Central memory CD8-positive, alpha-beta T cell (primary cell): ENCODE data around the gene EEF2.
"Not testable (repeated sequence)": the region's sequence is repeated elsewhere in the genome, so short reads cannot be mapped to it uniquely, and the experiment has no call there.

Experiments used
- ATAC-seq: fragments of 150-1000 bp; cut with Tn5 transposase; replicated peaks from 2 replicates; pipeline ENCODE4 v1.10.0; 2022; ENCODE audit warnings: mild to moderate bottlenecking, moderate FRiP score, moderate number of reproducible peaks; ENCODE audit not compliant: poor library complexity, severe bottlenecking; ENCODE audit errors: extremely low read depth
- DNase-seq, 2 donors: peaks; one replicate each; pipeline ENCODE4 v3.0.0; 2021; ENCODE audit warnings: low spot score in 2 of 2
- H3K27ac Mint-ChIP-seq: one replicate; pipeline ENCODE4 v1.8.0; 2022; ENCODE audit warnings: low read depth, mild to moderate bottlenecking, moderate library complexity, mixed read lengths
- H3K27me3 Mint-ChIP-seq: one replicate; pipeline ENCODE4 v1.8.0; 2022; ENCODE audit warnings: mixed read lengths
- H3K36me3 Mint-ChIP-seq: one replicate; pipeline ENCODE4 v1.8.0; 2022; ENCODE audit warnings: mild to moderate bottlenecking, moderate library complexity, mixed read lengths; ENCODE audit not compliant: insufficient read depth
- H3K4me1 Mint-ChIP-seq: one replicate; pipeline ENCODE4 v1.8.0; 2022; ENCODE audit warnings: mixed read lengths
- H3K4me3 Mint-ChIP-seq: one replicate; pipeline ENCODE4 v1.8.0; 2022; ENCODE audit warnings: mild to moderate bottlenecking, moderate library complexity, mixed read lengths
- H3K9me3 Mint-ChIP-seq: one replicate; pipeline ENCODE4 v1.8.0; 2022; ENCODE audit warnings: mixed read lengths

The EEF2 gene

DNA sequence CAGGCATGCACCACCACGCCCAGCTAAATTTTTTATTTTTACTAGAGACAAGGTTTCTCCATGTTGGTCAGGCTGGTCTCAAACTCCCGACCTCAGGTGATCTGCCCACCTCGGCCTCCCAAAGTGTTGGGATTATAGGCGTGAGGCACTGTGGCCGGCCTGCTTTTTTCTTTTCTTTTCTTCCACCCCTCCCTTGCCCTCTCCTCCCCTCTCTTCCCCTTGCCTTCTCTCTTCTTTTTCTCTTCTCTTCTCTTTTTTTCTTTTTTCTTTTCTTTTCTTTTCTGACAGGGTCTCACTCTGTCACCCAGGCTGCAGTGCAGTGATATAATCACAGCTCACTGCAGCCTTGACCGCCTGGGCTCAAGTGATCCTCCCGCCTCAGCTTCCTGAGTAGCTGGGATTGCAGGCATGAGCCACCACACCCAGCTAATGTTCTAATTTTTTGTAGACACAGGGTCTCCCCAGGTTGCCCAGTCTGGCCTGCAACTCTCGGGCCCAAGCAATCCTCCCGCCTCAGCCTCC lies 32.4 kb downstream of the EEF2 start:
- H3K27ac Mint-ChIP-seq, result peak overlapping the region; percentile 93
- not testable (repeated sequence) for H3K9me3 Mint-ChIP-seq, H3K27me3 Mint-ChIP-seq, DNase-seq, ATAC-seq
- peaks cover 16% of the 10 kb centered on the region for H3K36me3 Mint-ChIP-seq
- peaks cover 19% of the 10 kb centered on the region for H3K4me1 Mint-ChIP-seq
- peak overlapping the region; percentile 27 for H3K4me3 Mint-ChIP-seq

DNA sequence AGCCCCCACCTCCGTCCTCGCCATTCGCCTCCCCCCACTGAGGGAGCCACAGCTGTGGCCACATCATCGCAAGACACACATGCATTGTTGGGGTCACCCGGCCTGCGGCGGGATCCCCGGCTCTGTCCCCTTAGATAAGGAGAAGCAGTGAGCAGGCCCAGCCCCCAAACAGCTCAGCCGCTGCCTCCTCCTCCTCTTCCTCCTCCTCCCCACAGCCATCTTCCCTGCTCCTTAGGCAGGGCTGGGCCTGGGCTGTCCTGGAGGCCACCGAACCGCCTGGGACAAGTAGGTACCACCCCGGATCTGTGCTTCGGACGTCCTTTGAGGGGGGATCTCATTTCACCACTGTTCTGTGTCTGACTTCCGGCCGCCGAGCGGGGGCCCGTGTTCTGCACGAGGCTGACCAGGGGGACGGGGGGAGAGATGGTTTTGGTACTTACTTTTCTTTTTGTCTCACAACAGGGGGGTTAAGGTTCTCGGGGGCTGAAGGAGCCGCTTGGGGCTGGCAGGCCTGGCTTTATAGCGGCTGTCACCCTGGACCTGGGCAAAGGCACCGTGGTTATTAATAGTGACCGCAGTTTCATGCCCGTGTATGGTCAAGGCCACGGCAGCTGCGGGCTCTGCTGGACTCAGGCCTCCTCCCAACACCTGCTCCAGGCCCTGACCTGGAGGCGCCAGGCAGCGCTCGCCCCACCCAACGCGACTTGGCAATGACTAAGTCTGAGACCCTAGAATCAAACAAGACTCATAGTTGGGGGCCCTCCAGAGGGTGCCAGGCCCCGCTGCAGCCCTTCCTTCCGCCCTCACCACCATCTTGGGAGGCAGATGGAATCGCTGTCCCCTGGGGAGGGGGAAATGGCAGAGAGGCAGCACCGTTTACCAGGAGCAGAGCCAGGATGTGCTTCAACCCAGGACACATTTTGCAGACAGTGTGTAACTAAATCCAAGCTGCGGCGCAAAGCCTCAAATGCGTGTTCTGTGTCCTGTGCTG lies 34.1 kb downstream of the EEF2 start:
- Mint-ChIP-seq H3K4me3 (peak overlapping the region; percentile 84), H3K27ac (peak overlapping the region; percentile 93), H3K4me1 (peaks cover 19% of the 10 kb centered on the region), H3K27me3 (no peaks in the 10 kb centered on the region), H3K9me3 (no peaks in the 10 kb centered on the region), H3K36me3 (peaks cover 7% of the 10 kb centered on the region)
- DNase-seq (no peak), ATAC-seq (peak; percentile 45)

DNA sequence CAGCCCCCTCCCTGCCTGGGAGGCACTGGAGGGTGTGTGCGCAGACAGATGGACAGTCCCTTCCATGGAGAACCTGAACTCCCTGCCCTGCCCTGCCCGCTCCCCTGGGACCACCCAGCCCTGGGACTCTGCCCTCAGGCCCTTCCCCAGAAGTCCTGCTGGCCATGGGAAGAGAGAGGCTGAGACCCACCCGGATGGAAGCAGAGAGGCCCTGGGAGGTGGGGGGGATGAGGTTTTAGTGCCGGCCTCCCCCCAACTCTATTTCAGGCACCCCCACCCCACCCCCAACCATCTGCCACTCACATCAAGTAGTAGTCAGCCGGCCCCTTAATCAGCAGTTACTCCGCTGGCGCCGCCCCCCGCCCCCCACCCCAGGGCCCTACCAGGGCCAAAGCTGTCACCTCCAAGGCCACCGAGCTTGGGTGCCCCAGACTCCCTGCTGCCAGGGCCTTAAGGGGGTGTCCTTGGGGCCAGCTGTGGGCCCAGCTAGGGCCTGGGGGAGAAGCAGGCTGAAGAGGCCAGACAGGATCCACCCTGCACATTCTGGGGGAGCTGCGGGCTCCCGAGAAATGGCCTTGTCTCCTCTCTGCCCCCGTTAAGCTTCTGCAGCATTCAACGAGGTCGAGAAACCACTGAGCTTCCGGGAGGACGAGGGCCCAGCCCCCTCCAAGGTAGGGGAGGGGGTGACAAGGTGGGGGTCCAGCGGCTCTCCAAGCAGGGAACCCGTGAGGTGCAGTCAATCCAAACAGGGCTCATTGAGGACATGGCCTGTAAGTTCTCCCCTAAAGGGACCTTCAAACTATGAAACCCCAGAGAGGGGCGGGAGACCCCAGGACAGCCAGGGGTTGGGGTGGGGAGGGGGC lies 35.0 kb downstream of the EEF2 start:
- Mint-ChIP-seq H3K27me3 (no peaks in the 10 kb centered on the region), H3K4me1 (peaks cover 19% of the 10 kb centered on the region), H3K4me3 (peak overlapping the region; percentile 84), H3K36me3 (peaks cover 3% of the 10 kb centered on the region), H3K27ac (peak overlapping the region; percentile 93), H3K9me3 (no peaks in the 10 kb centered on the region)
- DNase-seq (no peak), ATAC-seq (no peak)

DNA sequence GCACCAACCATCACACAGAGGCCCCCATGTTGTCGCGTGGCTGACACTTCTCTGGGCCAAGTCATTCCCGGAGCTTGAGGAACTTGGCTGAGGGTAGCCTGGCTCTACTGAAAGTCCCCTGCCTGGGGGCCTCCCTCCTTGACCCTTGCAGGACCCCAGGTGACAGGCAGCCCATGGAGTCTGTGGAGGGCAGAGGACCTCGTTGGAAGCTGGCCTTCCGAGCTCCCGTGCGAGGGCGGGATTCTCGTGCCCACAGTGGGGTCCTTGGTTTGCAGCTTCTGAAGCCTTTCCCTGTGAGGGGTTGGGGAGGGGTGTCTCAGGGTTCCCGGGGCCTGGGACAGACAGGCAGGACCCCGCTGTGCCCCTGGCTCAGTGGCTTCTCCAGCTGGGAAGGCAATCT lies 36.0 kb downstream of the EEF2 start:
- peaks cover 19% of the 10 kb centered on the region for H3K4me1 Mint-ChIP-seq
- ATAC-seq (no peak), DNase-seq (no peak)
- H3K27me3 Mint-ChIP-seq, result no peaks in the 10 kb centered on the region
- H3K36me3 Mint-ChIP-seq, result peaks cover 3% of the 10 kb centered on the region
- H3K27ac Mint-ChIP-seq, result no peak overlapping the region
- no peaks in the 10 kb centered on the region for H3K9me3 Mint-ChIP-seq
- no peak overlapping the region for H3K4me3 Mint-ChIP-seq

DNA sequence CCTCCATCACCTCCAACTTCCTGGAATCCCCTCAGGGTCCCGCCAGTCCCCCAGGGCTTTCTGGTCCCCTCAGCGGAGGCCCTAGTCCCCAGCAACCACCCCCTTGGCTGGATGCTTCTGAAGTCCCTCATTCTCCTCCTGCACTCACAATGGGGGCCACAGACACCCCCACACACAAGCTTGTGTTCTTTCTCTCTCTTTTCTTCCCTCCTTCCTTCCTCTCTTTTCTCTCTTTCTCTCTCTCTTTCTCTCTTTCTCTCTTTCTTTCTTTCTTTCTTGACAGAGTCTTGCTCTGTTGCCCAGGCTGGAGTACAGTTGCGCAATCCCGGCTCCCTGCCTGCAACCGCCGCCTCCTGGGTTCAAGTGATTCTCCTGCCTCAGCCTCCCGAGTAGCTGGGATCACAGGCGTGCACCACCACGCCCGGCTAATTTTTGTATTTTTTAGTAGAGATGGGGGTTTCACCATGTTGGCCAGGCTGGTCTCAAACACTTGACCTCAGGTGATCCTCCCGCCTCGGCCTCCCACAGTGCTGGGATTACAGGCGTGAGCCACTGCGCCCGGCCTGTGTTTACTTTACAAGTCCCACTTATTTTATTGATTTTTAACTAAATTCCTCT lies 37.8 kb downstream of the EEF2 start:
- H3K4me3 Mint-ChIP-seq, H3K36me3 Mint-ChIP-seq, ATAC-seq, H3K27me3 Mint-ChIP-seq, DNase-seq, H3K9me3 Mint-ChIP-seq: not testable (repeated sequence)
- Mint-ChIP-seq H3K4me1 (peaks cover 14% of the 10 kb centered on the region), H3K27ac (peak overlapping the region; percentile 12)

DNA sequence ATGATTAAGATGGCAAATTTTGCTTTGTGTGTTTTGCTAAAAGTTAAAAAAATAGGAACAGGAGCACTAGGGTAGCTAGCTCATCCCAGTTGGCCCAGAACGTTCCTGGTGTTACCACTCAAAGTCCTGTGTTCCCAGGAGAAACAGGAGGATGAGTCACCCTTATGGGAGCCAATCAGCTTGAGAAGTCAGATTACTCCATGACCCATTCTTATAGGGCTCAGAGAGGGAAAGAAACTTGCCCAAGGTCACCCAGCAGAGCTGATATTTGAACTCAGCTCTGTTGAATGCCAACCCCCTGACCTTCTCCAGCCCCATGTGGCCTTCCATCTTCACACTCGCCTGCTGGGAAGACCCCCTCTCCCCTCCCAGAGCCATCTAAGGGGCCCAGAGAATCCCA lies 39.4 kb downstream of the EEF2 start:
- no peak overlapping the region for H3K27ac Mint-ChIP-seq
- ATAC-seq, result no peak
- H3K36me3 Mint-ChIP-seq, result peaks cover 2% of the 10 kb centered on the region
- H3K27me3 Mint-ChIP-seq, result no peaks in the 10 kb centered on the region
- no peak overlapping the region for H3K4me3 Mint-ChIP-seq
- no peaks in the 10 kb centered on the region for H3K9me3 Mint-ChIP-seq
- H3K4me1 Mint-ChIP-seq, result peaks cover 2% of the 10 kb centered on the region
- no peak for DNase-seq

DNA sequence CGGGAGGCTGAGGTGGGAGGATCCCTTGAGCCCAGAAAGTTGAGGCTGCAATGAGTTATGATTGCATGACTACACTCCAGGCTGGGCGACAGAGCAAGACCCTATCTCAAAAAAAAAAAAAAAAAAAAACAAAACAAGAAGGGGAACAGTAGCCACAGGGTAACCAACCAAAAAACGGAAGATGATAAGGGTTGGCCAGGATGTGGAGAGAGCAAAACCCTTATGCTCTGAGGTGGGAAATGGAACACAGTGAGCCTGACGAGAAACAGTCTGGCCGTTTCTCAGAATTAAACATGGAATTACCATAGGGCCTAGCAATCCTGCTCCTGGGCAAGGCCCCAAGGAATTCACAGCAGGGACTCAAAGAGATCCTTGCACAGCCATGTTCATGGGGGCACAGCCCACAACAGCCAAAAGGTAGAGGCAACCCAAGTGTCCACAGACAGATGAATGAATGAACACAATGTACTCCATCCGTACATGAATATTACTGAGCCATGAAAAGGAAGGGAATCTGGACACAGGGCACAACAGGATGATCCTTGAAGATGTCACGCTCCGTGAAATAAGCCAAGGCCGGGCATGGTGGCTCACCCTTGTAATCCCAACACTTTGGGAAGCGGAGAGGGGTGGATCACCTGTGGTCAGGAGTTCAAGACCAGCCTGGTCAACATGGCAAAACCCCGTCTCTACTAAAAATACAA lies 41.1 kb downstream of the EEF2 start:
- Mint-ChIP-seq H3K4me3 (no peak overlapping the region), H3K27me3 (no peaks in the 10 kb centered on the region), H3K4me1 (no peaks in the 10 kb centered on the region), H3K36me3 (peaks cover 2% of the 10 kb centered on the region), H3K27ac (no peak overlapping the region), H3K9me3 (no peaks in the 10 kb centered on the region)
- no peak for DNase-seq
- no peak for ATAC-seq

DNA sequence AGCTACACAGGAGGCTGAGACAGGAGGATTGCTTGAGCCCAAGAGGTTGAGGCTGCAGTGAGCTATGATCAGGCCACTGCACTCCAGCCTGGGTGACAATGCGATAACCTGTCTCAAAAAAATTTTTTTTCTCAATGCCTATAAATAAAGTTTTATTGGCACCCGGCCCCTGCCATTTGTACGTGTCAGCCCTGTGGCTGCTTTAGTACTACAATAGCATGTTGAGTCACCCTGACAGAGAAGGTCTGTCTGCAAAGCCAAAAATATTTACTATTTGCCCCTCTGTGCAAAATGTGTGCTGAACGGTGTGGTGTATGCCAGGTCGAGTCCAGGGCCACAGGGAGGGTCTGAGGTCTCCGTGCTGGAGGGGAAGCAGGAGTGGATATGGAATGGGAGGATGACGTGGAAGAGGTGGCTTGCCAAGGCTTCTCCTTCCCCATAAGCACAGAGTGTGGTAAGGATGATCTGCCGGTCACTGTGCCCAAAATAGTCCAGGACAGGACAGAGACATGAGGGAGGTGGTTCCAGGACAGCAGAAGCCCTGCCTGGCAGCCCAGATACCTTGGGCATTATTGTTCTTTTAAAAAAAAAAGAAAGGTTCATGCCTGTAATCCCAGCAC lies 42.4 kb downstream of the EEF2 start:
- no peak for DNase-seq
- H3K36me3 Mint-ChIP-seq, result peaks cover 2% of the 10 kb centered on the region

DNA sequence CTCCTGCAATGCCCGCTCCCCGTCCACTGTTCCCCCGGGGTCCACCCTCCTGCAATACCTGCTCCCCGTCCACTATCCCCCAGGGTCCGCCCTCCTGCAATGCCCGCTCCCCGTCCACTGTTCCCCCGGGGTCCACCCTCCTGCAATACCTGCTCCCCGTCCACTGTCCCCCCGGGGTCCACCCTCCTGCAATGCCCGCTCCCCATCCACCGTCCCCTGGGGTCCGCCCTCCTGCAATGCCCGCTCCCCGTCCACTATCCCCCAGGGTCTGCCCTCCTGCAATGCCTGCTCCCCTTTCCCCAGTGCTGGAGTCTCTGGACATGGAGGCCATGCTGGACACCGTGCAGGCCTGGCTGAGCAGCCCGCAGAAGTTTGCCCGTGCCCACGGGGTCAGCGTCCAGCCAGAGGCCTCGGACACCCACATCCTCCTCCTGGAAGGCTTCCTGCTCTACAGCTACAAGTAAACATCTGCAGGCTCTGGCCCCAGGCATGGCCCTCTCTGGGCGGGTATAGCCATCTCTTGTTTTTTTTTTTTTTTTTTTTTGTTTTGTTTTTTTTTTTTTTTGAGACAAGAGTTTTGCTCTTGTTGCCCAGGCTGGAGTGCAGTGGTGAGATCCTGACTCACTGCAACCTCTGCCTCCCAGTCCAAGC lies 46.8 kb downstream of the EEF2 start:
- H3K27me3 Mint-ChIP-seq, ATAC-seq, H3K9me3 Mint-ChIP-seq, H3K4me1 Mint-ChIP-seq, DNase-seq, H3K36me3 Mint-ChIP-seq, H3K4me3 Mint-ChIP-seq, H3K27ac Mint-ChIP-seq: not testable (repeated sequence)

More for the DNA sequence above, 42.4 kb downstream of the EEF2 start:
- no peak for ATAC-seq
- no peak overlapping the region for H3K27ac Mint-ChIP-seq
- no peaks in the 10 kb centered on the region for H3K9me3 Mint-ChIP-seq
- no peak overlapping the region for H3K4me3 Mint-ChIP-seq
- H3K4me1 Mint-ChIP-seq, result no peaks in the 10 kb centered on the region
- H3K27me3 Mint-ChIP-seq, result no peaks in the 10 kb centered on the region

DNA sequence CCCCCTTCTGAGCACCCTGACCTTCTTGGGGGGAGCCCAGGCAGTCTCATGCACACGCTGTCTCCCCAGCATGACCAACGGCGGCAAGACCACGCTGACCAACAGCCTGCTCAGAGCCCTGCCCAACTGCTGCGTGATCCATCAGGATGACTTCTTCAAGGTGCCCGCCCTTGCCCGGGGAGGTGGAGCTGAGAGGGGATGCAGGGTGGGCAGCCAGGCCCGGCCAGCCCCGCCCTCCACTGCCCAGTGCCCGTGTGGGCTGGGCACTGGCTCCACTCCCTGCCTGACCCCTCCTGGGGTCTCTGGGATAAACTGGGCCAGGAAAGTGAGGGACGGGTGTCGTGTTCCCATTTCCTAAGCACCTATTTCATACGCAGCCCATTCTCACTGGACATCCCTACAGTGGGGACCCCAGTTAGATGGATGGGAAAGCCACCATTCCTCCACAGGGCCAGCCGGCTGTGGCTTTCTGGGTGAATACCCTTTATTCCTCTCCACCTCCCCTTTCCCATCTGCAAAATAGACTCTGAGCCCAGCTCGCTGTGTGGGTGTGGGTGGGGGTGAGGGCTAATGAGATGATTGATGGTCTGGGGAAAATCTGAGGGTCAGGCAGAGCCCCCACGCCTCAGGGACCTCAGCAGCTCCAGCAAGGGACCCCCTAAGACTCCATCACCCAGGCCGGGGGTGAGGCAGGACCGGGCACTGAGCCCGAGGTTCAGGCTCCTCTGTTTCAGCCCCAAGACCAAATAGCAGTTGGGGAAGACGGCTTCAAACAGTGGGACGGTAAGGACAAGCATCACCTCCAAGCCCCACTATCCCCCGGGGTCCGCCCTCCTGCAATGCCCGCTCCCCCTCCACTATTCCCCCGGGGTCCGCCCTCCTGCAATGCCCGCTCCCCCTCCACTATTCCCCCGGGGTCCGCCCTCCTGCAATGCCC lies 48.5 kb downstream of the EEF2 start:
- ATAC-seq (no peak), DNase-seq (no peak)
- Mint-ChIP-seq H3K9me3 (no peaks in the 10 kb centered on the region), H3K4me1 (no peaks in the 10 kb centered on the region), H3K27ac (no peak overlapping the region), H3K27me3 (no peaks in the 10 kb centered on the region), H3K4me3 (no peak overlapping the region), H3K36me3 (no peaks in the 10 kb centered on the region)
